NB4 (cell line): ENCODE measurements around the gene CCDC18.
"Not testable (repeated sequence)": the region's sequence is repeated elsewhere in the genome, so short reads cannot be mapped to it uniquely, and the experiment has no call there.

ENCODE experiments used
- DNase-seq: peaks from one replicate; pipeline ENCODE4 v3.0.0; 2010; ENCODE audit warnings: low read depth
- H3K4me3 ChIP-seq: one replicate; pipeline ENCODE4 v1.5.1; 2011; ENCODE audit warnings: mild to moderate bottlenecking, low read depth, low read length, moderate library complexity
- CTCF ChIP-seq: IDR thresholded peaks from one replicate; pipeline ENCODE4 v1.5.1; 2012; ENCODE audit warnings: low read depth, low read length
- MAX ChIP-seq: IDR thresholded peaks from 2 replicates; pipeline ENCODE4 v1.6.1; 2011; ENCODE audit warnings: low read depth, low read length
- MYC ChIP-seq: IDR thresholded peaks from 2 replicates; pipeline ENCODE4 v1.6.1; 2011; ENCODE audit warnings: low read depth, low read length
- POLR2A ChIP-seq: IDR thresholded peaks from 2 replicates; pipeline ENCODE4 v1.6.1; 2011; ENCODE audit warnings: mild to moderate bottlenecking; ENCODE audit not compliant: insufficient read length; ENCODE audit errors: extremely low read depth

CCDC18 gene

GRCh38 chr1:93164816-93165215 lies 15.7 kb upstream of the CCDC18 start:
- no peak overlapping the region for H3K4me3 ChIP-seq
- DNase-seq: no peak
- TF ChIP-seq POLR2A: no peak
- no peak for TF ChIP-seq MYC
- no peak for TF ChIP-seq MAX
- no peak for TF ChIP-seq CTCF

GRCh38 chr1:93165895-93166294 lies 14.6 kb upstream of the CCDC18 start:
- DNase-seq, H3K4me3 ChIP-seq: not testable (repeated sequence)

- no peak for DNase-seq
- H3K4me3 ChIP-seq: no peak overlapping the region
- TF ChIP-seq MYC (no peak), CTCF (no peak), MAX (no peak), POLR2A (no peak)
Observed at GRCh38 chr1:93167006-93167405, 13.5 kb upstream of the CCDC18 start.

- not testable (repeated sequence) for H3K4me3 ChIP-seq
Observed at GRCh38 chr1:93170141-93170678, 10.3 kb upstream of the CCDC18 start.

GRCh38 chr1:93171549-93172034 lies 8.9 kb upstream of the CCDC18 start:
- no peak for DNase-seq
- TF ChIP-seq CTCF (no peak), POLR2A (no peak)
- H3K4me3 ChIP-seq: no peak overlapping the region

More at GRCh38 chr1:93170141-93170678, 10.3 kb upstream of the CCDC18 start:
- DNase-seq: not testable (repeated sequence)

GRCh38 chr1:93172778-93173177 lies 7.7 kb upstream of the CCDC18 start:
- TF ChIP-seq POLR2A (no peak), MAX (no peak), CTCF (no peak), MYC (no peak)
- no peak overlapping the region for H3K4me3 ChIP-seq
- DNase-seq: no peak

GRCh38 chr1:93174638-93175037 lies 5.9 kb upstream of the CCDC18 start:
- DNase-seq, H3K4me3 ChIP-seq: not testable (repeated sequence)

GRCh38 chr1:93177991-93178390 lies 2.5 kb upstream of the CCDC18 start:
- TF ChIP-seq POLR2A (no peak), MYC (no peak), MAX (no peak), CTCF (no peak)
- DNase-seq: peak; percentile 17
- H3K4me3 ChIP-seq: peak overlapping the region; percentile 86
